AG08396 (cell line): ENCODE measurements around the gene SLC27A3.
A peak's percentile ranks its signal among the peaks of the same experiment; 100 is the strongest.

Experiments
- DNase-seq: peaks from one replicate; pipeline ENCODE4 v3.0.0; 2012; ENCODE audit warnings: low spot score, mixed read lengths

The SLC27A3 gene, protein sequence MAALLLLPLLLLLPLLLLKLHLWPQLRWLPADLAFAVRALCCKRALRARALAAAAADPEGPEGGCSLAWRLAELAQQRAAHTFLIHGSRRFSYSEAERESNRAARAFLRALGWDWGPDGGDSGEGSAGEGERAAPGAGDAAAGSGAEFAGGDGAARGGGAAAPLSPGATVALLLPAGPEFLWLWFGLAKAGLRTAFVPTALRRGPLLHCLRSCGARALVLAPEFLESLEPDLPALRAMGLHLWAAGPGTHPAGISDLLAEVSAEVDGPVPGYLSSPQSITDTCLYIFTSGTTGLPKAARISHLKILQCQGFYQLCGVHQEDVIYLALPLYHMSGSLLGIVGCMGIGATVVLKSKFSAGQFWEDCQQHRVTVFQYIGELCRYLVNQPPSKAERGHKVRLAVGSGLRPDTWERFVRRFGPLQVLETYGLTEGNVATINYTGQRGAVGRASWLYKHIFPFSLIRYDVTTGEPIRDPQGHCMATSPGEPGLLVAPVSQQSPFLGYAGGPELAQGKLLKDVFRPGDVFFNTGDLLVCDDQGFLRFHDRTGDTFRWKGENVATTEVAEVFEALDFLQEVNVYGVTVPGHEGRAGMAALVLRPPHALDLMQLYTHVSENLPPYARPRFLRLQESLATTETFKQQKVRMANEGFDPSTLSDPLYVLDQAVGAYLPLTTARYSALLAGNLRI

DNA sequence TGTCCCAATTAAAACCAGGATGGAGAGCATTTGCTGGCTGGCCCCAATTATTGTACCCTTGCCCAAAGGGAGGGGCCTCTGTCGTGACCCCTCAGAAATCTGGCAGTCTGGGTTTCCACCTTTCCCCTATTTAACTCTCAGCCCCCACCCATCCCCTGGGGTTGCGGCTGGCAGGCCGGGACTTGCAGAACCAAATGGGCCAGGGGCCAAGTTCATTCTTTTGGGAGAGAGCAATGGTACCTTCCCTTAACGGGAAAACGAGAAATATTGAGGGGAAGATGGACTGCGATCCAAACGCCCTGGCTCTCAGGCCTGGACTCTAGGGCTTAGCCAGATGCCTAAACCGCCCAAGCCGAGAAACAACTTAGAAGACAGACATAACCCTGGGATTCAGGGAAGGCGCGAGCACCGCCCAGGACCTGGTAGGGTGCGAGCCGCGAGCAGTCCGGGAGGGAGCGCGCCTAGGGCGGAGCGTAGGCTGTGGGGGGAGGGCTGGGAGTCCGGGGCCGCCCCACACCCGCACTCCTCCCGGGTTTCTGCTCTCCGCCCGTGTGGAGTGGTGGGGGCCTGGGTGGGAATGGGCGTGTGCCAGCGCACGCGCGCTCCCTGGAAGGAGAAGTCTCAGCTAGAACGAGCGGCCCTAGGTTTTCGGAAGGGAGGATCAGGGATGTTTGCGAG lies at the start of gene SLC27A3:
Gene SLC27A3 (plus strand): TSS at position 628 of the 678 bp plus-strand sequence. CDS start 91 bp downstream, outside the sequence.
- peak; percentile 79 for DNase-seq

- DNase-seq = peak; percentile 98
Observed at GRCh38 chr1:153727463-153728304, 47.5 kb upstream of the SLC27A3 start, which contains the start of gene INTS3. TSS of gene INTS3 (plus strand) at chr1:153728050. CDS start at chr1:153728635, 585 bp downstream.

DNA sequence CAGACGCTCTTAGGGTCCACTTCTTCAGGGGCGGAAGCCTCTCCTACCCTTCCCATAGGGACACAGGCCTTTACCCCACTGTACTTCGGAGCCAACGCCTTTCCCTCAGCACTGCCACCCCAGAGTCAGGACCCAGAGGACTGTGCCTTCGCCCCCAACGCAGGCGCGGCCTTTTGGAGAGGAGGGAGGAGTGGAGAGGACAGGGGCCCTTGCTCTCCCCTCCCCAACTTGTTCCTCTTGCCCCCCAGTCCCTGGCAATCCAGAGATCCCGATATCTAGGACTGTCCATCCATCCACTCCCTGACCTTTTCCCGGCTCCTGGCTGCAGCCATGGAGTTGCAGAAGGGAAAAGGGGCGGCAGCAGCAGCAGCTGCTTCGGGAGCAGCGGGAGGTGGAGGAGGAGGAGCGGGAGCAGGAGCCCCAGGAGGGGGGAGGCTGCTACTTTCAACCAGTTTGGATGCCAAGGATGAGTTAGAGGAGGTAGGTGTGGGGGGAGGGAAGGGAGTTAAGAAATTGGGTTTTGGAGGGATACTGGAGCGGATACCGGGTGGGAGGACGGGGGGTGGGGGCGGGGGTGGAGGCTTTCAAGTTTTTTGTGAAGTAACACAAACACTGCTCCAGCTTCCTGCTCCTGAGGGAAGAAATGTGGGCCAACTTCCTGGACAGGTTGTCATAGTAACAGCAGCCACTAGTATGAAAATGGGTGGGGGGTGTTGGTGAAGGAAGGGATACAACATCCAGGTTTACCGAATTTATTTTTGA lies 46.7 kb upstream of the SLC27A3 start:
- peak; percentile 30 for DNase-seq

GRCh38 chr1:153730468-153730988 lies 44.7 kb upstream of the SLC27A3 start:
- no peak for DNase-seq

DNA sequence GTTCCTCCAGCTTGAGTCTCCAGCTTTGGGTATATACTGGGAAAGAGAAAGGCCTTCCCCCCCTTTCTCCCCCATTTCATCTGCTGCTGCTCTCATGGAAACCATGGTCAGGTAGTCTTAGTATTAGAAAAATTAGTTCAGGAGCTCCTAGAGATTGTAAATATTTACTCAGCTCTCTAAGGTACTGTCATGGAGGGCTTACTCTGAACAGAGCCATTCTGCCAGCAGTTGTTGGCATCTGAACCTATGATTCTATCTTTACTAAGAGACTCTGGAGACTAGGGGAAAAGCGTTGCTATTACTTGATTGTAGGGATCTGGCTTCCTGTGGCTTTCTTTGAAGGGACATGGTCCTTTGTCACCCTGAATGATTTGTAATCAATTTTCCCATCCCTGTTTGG lies 41.2 kb upstream of the SLC27A3 start:
- DNase-seq = no peak

DNA sequence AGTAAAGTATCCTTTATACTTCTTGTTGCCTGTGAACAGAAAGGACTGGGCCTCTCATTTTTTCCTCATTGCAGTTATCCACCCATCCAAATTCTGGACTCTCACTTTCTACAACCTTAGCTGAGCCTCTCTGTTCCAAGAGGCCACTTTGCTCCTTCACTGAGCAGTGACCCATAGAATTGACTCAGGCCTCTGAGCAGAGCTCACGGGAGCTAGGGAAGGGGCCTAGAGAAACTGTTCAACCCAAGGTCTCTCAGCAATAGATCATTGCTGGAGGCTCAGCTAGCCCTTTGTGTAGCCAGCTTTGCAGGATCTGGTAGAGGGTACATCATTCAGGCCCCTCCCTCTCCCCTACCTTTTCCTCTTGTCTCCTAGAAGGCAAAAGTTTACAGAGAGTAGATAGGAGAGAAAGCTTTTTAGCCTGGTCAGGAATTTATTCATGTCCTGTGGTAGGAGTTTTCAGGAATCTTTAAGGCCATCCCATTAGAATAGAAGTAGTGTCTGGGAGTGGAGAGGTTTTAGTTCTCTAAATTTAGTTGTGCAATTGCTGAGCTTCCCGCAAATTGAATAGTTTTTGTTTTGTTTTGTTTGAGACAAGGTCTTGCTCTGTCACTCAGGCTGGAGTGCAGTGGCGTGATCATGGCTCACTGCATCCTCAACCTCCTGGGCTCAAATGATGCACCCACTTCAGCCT lies 40.7 kb upstream of the SLC27A3 start:
- no peak for DNase-seq

GRCh38 chr1:153735090-153735420 lies 40.2 kb upstream of the SLC27A3 start:
- no peak for DNase-seq

GRCh38 chr1:153741986-153742385 lies 33.2 kb upstream of the SLC27A3 start:
- no peak for DNase-seq

DNA sequence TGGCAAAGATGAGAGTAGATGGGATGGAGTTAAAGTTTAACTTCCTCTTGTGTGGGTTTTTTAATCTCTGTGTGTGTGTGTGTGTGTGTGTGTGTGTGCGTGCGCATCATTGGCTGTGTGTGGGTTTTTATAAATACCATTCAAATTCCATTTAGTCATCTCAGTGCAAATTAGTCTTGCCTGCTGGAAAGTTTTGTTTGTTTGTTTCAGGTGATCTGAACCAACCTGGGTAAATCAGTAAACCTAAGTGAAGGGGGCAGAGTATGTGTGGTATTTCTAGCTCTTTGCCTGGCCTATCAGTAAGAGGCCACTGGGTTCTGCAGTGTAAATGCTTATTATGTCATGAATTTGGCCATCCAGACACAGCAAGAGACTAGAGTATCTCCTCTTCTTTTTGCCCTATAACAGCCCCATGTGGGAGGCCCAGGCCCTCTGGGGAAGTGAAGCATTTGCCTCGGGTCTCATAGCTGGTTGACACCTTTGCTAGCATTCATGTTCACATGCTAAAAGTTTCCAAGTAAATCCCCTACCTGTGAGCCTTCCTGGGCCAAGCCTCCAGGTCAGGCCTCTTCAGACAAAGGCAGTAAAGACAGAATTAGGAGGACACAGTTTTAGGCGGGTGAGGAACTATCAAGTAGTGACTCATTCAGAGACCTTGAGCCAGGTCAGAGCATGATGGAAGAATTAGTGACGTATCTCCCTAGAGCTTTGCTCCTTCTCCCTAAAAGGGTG lies 32.6 kb upstream of the SLC27A3 start:
- DNase-seq = no peak

GRCh38 chr1:153745417-153745816 lies 29.8 kb upstream of the SLC27A3 start:
- DNase-seq = no peak

- DNase-seq = no peak
Observed at GRCh38 chr1:153746174-153746573, 29.0 kb upstream of the SLC27A3 start.

GRCh38 chr1:153748903-153749302 lies 26.3 kb upstream of the SLC27A3 start:
- DNase-seq = no peak

GRCh38 chr1:153749408-153750005 lies 25.7 kb upstream of the SLC27A3 start:
- DNase-seq = peak; percentile 92

DNA sequence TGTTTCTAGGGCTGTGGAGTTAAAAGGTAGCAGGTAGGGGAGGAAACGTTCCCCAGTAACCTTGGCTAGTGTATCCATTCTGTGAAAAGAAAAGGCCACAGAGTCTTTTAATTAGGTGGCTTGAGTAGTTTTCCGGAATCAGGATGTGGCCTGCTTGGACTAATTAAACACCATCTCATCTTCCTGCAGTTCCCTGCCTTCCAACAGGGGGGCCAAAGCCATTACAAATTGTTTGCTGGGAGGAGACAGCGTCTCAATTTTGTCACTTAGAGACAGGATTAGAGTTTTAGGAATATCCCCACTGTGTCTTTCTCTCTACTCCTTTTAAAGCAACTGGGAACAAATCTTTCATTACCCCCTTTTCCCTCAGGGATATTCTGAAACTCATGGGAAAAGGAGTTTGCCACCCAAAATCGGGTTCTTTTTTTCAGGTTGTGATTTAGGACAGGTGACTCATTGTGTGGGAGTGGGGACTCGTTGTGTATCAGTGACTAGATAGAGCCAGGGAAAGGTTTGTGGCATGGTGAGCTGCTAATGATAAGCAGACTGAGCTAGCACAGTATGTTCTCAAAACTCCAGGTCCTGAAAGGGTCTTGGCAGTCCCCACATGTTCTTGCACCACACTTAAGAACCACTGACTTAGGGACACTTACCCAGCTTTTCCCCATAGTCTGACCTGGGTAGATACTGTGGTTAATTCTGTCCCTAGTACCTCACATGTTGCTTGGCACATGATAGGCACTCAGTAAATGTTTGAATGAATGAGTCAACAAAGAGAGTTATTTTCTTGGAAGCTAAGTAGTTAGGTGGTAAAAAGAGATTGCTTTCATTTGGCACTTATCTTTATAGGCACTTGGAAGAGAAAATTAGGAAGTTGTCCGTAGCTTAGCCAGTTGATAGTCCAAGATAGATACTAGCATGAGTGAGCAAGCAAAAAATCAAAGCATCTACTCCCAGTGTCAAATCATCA lies 24.9 kb upstream of the SLC27A3 start:
- DNase-seq = no peak

DNA sequence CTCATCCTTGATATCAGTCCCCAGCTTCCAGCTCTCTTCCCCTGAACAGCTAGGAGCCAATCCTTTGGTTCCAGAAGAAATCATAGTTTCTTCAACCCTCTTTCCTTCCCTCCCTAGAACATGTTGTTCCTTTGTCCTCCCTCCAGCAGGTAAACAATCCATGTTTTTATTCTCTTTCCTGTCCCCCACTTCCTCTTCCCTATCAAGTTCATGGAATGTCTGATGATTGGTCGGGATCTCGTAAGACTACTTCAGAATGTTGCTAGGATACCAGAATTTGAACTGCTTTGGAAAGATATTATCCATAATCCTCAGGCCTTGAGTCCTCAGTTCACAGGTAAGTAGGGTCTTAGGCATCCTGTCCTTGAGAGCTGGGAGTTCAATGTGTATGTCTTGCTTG lies 23.1 kb upstream of the SLC27A3 start:
- no peak for DNase-seq

- no peak for DNase-seq
Observed at GRCh38 chr1:153752571-153753195, 22.5 kb upstream of the SLC27A3 start.

- no peak for DNase-seq
Observed at GRCh38 chr1:153754266-153754665, 20.9 kb upstream of the SLC27A3 start.
